SU-DHL-6 (cell line): ENCODE measurements around the gene HLA-A.

ENCODE experiments used
- EZH2phosphoT487 ChIP-seq: fragments of 200-600 bp; sonication (generic), shearing (Covaris generic); conservative IDR thresholded peaks from 2 replicates; pipeline ENCODE4 v1.6.1; 2018; ENCODE audit warnings: mild to moderate bottlenecking, antibody characterized with exemption, low read length, moderate library complexity, mixed read lengths
- TF ChIP-seq, protein P1 (sequence below): fragments of 200-600 bp; sonication (generic); IDR thresholded peaks from one replicate; pipeline ENCODE4 v1.5.1; 2017; ENCODE audit warnings: antibody characterized with exemption, mild to moderate bottlenecking, low read length, moderate library complexity; ENCODE audit not compliant: insufficient read depth, poor library complexity, severe bottlenecking

DNA sequence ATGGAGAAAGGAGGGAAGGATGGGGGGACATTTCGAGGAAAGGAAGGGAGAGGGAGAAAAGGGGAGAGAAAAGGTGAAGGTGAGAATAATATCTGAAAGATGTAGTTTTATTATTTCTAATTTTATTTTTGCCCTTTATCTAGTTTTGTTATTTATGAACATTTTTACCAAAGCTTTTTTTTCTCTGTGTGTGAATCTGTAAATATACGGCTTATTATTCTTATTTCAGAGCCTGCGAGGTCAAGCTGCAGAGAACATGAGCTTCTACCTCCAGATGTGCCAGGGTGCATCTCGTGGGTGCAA is 35.0 kb downstream of the HLA-A start:
- TF ChIP-seq, protein P1, sequence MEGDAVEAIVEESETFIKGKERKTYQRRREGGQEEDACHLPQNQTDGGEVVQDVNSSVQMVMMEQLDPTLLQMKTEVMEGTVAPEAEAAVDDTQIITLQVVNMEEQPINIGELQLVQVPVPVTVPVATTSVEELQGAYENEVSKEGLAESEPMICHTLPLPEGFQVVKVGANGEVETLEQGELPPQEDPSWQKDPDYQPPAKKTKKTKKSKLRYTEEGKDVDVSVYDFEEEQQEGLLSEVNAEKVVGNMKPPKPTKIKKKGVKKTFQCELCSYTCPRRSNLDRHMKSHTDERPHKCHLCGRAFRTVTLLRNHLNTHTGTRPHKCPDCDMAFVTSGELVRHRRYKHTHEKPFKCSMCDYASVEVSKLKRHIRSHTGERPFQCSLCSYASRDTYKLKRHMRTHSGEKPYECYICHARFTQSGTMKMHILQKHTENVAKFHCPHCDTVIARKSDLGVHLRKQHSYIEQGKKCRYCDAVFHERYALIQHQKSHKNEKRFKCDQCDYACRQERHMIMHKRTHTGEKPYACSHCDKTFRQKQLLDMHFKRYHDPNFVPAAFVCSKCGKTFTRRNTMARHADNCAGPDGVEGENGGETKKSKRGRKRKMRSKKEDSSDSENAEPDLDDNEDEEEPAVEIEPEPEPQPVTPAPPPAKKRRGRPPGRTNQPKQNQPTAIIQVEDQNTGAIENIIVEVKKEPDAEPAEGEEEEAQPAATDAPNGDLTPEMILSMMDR, result no peak
- TF ChIP-seq EZH2phosphoT487, result no peak
